HCT116 (cell line): Measurements from ENCODE around the gene GATAD2B. TPM values are rescaled to one million over a fixed set of nuclear protein-coding genes. Genes with fewer than 3 reads are reported as not detected.
A peak's percentile ranks its signal among the peaks of the same experiment; 100 is the strongest.

Experiments used
- ATAC-seq: fragments of 200-7000 bp; cut with Tn5 transposase; 2 replicates; pipeline ENCODE4 v1.9.1; 2020; ENCODE audit warnings: mild to moderate bottlenecking, moderate library complexity
- BruUV-seq: library from RNA; stranded (reverse); fragments of 400-500 nt; replicated peaks from 2 replicates; lab custom pipeline; 2021; lab: Mats Ljungman, UMichigan
- CTCF ChIA-PET: fragments of 300-600 bp; sonication (Branson Sonifier 250); formaldehyde crosslinking; loops from one replicate; lab custom pipeline; 2021; ENCODE audit warnings: antibody characterized with exemption; lab: Charles Lee
- POLR2A ChIA-PET: fragments of 300-600, 350-600 bp; sonication (Branson Sonifier 250); formaldehyde crosslinking; loops from one replicate; lab custom pipeline; 2021; ENCODE audit warnings: antibody characterized with exemption; lab: Charles Lee
- RAD21 ChIA-PET, 2 experiments: fragments of 300-600 bp; sonication (Branson Sonifier 250); formaldehyde crosslinking; loops; one replicate each; lab custom pipeline; 2023; ENCODE audit warnings: low total read pairs in 2 of 2; ENCODE audit not compliant: uncharacterized antibody in 2 of 2, unreplicated experiment in 2 of 2, low non-redundant PET in 1 of 2; lab: Charles Lee
- DNase-seq: peaks from one replicate; pipeline ENCODE4 v3.0.0-alpha.2; 2010; ENCODE audit warnings: low read depth, low spot score
- H2AFZ ChIP-seq: fragments of 200-600 bp; shearing (Covaris generic), sonication (generic); 2 replicates; pipeline ENCODE4 v1.6.1; 2017; ENCODE audit warnings: low read depth, mixed run types, mixed read lengths, antibody characterized with exemption, low read length; ENCODE audit not compliant: poor library complexity, severe bottlenecking
- H3K27ac ChIP-seq: 2 replicates; pipeline ENCODE4 v1.5.1; 2012; ENCODE audit warnings: low read depth, low read length
- H3K27me3 ChIP-seq: fragments of 200-600 bp; sonication (generic); 2 replicates; pipeline ENCODE4 v1.6.1; 2016; ENCODE audit warnings: mixed run types, low read length, mixed read lengths; ENCODE audit not compliant: insufficient read depth
- H3K36me3 ChIP-seq, 2 experiments: fragments of 200-500 bp in 1 of 2; fragments of 200-600 bp in 1 of 2; sonication (Bioruptor generic) in 1 of 2; sonication (generic) in 1 of 2; 2 replicates each; pipeline versions ENCODE4 v1.5.1 to v1.6.1; 2014 to 2016; ENCODE audit warnings: low read length in 2 of 2, inconsistent platforms in 1 of 2, mixed read lengths in 1 of 2, mixed run types in 1 of 2; ENCODE audit not compliant: insufficient read depth in 2 of 2, control insufficient read depth in 1 of 2
- H3K4me1 ChIP-seq, 2 experiments: fragments of 200-600 bp in 1 of 2; sonication (generic) in 1 of 2; 2 replicates each; pipeline versions ENCODE4 v1.5.1 to v1.6.1; 2012 to 2017; ENCODE audit warnings: low read length in 2 of 2, inconsistent platforms in 1 of 2, mild to moderate bottlenecking in 1 of 2, mixed read lengths in 1 of 2, mixed run types in 1 of 2, moderate library complexity in 1 of 2; ENCODE audit not compliant: insufficient read depth in 2 of 2, control insufficient read depth in 1 of 2
- H3K4me2 ChIP-seq: fragments of 200-600 bp; sonication (generic); 2 replicates; pipeline ENCODE4 v1.6.1; 2017; ENCODE audit warnings: mixed run types, low read length, mixed read lengths
- H3K4me3 ChIP-seq, 2 experiments: fragments of 200-600 bp in 1 of 2; sonication (generic) in 1 of 2; replicated peaks in 1 of 2; 2 replicates each; pipeline ENCODE4 v1.5.1; 2011 to 2016; ENCODE audit warnings: low read length in 2 of 2, control low read depth in 1 of 2, low read depth in 1 of 2, mild to moderate bottlenecking in 1 of 2, mixed read lengths in 1 of 2, mixed run types in 1 of 2
- H3K79me2 ChIP-seq: fragments of 200-600 bp; sonication (generic); 2 replicates; pipeline ENCODE4 v1.6.1; 2017; ENCODE audit warnings: mild to moderate bottlenecking, mixed run types, low read length, moderate library complexity, mixed read lengths; ENCODE audit not compliant: insufficient read depth
- H3K9ac ChIP-seq: fragments of 200-600 bp; sonication (generic); 2 replicates; pipeline ENCODE4 v1.6.1; 2016; ENCODE audit warnings: low read length, mixed read lengths
- H3K9me2 ChIP-seq: fragments of 200-600 bp; sonication (generic), shearing (Covaris generic); 2 replicates; pipeline ENCODE4 v1.6.1; 2017; ENCODE audit warnings: mixed run types, mild to moderate bottlenecking, moderate library complexity; ENCODE audit not compliant: insufficient read depth
- H3K9me3 ChIP-seq, 2 experiments: fragments of 200-500 bp in 1 of 2; fragments of 200-600 bp in 1 of 2; sonication (Bioruptor generic) in 1 of 2; sonication (generic) in 1 of 2; 2 replicates each; pipeline ENCODE4 v1.6.1; 2014 to 2017; ENCODE audit warnings: low read length in 2 of 2, mixed read lengths in 2 of 2, inconsistent platforms in 1 of 2, low read depth in 1 of 2, mild to moderate bottlenecking in 1 of 2, mixed run types in 1 of 2, moderate library complexity in 1 of 2; ENCODE audit not compliant: control insufficient read depth in 1 of 2, insufficient read depth in 1 of 2
- H4K20me1 ChIP-seq: fragments of 200-600 bp; sonication (generic), shearing (Covaris generic); 2 replicates; pipeline ENCODE4 v1.6.1; 2017; ENCODE audit warnings: mixed run types, mild to moderate bottlenecking, moderate library complexity; ENCODE audit not compliant: insufficient read depth
- EGR1 ChIP-seq: IDR thresholded peaks from 2 replicates; pipeline ENCODE4 v1.6.1; 2012; ENCODE audit warnings: low read depth
- ELF1 ChIP-seq: IDR thresholded peaks from 2 replicates; pipeline ENCODE4 v1.6.1; 2012; ENCODE audit warnings: low read depth, borderline replicate concordance
- JUND ChIP-seq: IDR thresholded peaks from 2 replicates; pipeline ENCODE4 v1.6.1; 2012
- MAX ChIP-seq: IDR thresholded peaks from 2 replicates; pipeline ENCODE4 v1.6.1; 2012
- POLR2A ChIP-seq: IDR thresholded peaks from 2 replicates; pipeline ENCODE4 v1.7.0; 2011; ENCODE audit warnings: borderline replicate concordance; ENCODE audit not compliant: insufficient read depth, insufficient read length; ENCODE audit errors: extremely low read depth
- POLR2AphosphoS5 ChIP-seq: IDR thresholded peaks from 2 replicates; pipeline ENCODE4 v1.6.1; 2011; ENCODE audit warnings: mild to moderate bottlenecking, low read depth, low read length, moderate library complexity
- RAD21 ChIP-seq: IDR thresholded peaks from 2 replicates; pipeline ENCODE4 v1.6.1; 2012; ENCODE audit warnings: low read depth, mild to moderate bottlenecking
- REST ChIP-seq: IDR thresholded peaks from 2 replicates; pipeline ENCODE4 v1.6.1; 2012; ENCODE audit warnings: low read depth
- SRF ChIP-seq: IDR thresholded peaks from 2 replicates; pipeline ENCODE4 v1.6.1; 2012; ENCODE audit warnings: low read depth
- TCF7L2 ChIP-seq: IDR thresholded peaks from 2 replicates; pipeline ENCODE4 v1.7.0; 2011; ENCODE audit warnings: borderline replicate concordance, inconsistent platforms; ENCODE audit not compliant: insufficient read depth, insufficient read length; ENCODE audit errors: extremely low read depth
- YY1 ChIP-seq: IDR thresholded peaks from 2 replicates; pipeline ENCODE4 v1.6.1; 2011; ENCODE audit warnings: low read length, low read depth, moderate library complexity, mild to moderate bottlenecking; ENCODE audit not compliant: insufficient replicate concordance; ENCODE audit errors: extremely low read depth
- ZFX ChIP-seq: fragments of 450-650 bp; IDR thresholded peaks from 2 replicates; pipeline ENCODE4 v1.6.1; 2017
- ZNF274 ChIP-seq: fragments of 200-500 bp; sonication (Bioruptor generic); IDR thresholded peaks from 2 replicates; pipeline ENCODE4 v1.6.1; 2014; ENCODE audit warnings: mild to moderate bottlenecking, low read depth, low read length, inconsistent platforms
- intact Hi-C: fragments of 100-400 bp; cut with micrococcal nuclease; formaldehyde crosslinking; loops from 2 replicates; pipeline ENCODE4 v1.10.0; 2022
- total RNA-seq: library from RNA; stranded (reverse); gene quantifications from one replicate; pipeline ENCODE4 v1.2.1, GENCODE V29; 2021; ENCODE audit not compliant: unreplicated experiment
- TF ChIP-seq, protein P1 (sequence below): IDR thresholded peaks from 2 replicates; pipeline ENCODE4 v1.6.1; 2011; ENCODE audit warnings: mild to moderate bottlenecking, low read length, moderate library complexity; ENCODE audit not compliant: insufficient replicate concordance; ENCODE audit errors: extremely low read depth

GATAD2B gene
- total RNA-seq, 1 experiment from 2014 or later: 50.2 TPM

DNA sequence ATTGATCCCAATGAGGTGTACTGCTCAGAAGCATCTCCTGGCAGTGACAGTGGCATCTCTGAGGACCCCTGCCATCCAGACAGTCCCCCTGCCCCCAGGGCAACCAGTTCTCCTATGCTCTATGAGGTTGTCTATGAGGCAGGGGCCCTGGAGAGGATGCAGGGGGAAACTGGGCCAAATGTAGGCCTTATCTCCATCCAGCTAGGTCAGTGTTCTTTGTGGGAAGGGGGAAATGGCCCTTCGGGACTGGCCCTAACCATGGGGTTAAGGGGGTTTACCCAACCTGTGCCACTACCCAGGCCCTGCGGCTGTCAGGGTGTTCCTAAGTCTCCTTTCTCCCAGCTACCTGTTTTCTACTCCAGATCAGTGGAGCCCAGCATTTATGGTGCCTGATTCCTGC lies 46.2 kb upstream of the GATAD2B start:
- Histone ChIP-seq H3K4me2 (peak overlapping the region; percentile 97; the same call in 1 of the 2 replicates), H3K79me2 (peaks cover 8% of the 10 kb centered on the region; the same call in 1 of the 2 replicates), H3K9me3 (no peaks in the 10 kb centered on the region), H3K4me3 (no peak overlapping the region), H3K36me3 (peaks cover under 1 to 5% of the 10 kb centered on the region in 2 experiments; a peak in 2 of 4 replicates), H3K27me3 (no peaks in the 10 kb centered on the region), H3K9ac (no peak overlapping the region), H3K27ac (no peak overlapping the region; the same call in 1 of the 2 replicates), H3K9me2 (no peaks in the 10 kb centered on the region), H4K20me1 (no peaks in the 10 kb centered on the region), H3K4me1 (peaks cover 18 to 39% of the 10 kb centered on the region in 2 experiments), H2AFZ (no peak overlapping the region)
- no TSS peak for BruUV-seq
- ChIA-PET POLR2A (interaction anchor here (2.1 kb wide), 1 partner anchor 18 kb away, joined by 10 read pairs; the partner anchor contains the start of gene RAB13), CTCF (interaction anchor here (1.1 kb wide), 1 partner anchor 9 kb away, joined by 3 read pairs; the partner anchor contains the start of gene JTB), RAD21 (no interaction called here)
- intact Hi-C loops: loop anchor here (5.0 kb wide), 1 partner anchor 172 kb away; no protein-coding TSS in a partner anchor
- DNase-seq (no peak), ATAC-seq (no peak)
- TF ChIP-seq SRF (no peak), ZNF274 (no peak)

DNA sequence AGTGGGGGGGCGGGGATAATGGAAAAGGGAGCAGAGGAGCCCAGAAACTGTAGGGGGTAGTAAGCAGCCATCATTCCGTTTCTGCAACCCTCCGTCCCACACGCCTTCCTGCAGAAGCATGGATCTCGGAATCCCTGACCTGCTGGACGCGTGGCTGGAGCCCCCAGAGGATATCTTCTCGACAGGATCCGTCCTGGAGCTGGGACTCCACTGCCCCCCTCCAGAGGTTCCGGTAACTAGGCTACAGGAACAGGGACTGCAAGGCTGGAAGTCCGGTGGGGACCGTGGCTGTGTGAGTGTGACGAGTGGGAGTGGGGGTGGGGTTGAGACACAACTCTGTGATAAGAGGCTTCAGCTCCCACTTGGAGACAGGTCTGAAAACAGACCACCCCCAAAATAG lies 45.6 kb upstream of the GATAD2B start:
- Histone ChIP-seq H3K4me2 (peak overlapping the region; percentile 97), H3K4me3 (peak overlapping the region; percentile 68 to 79), H3K79me2 (peaks cover 8% of the 10 kb centered on the region; the same call in 1 of the 2 replicates), H3K36me3 (no peaks in the 10 kb centered on the region), H3K27me3 (no peaks in the 10 kb centered on the region), H3K9ac (peak overlapping the region; percentile 94), H4K20me1 (no peaks in the 10 kb centered on the region), H3K9me2 (no peaks in the 10 kb centered on the region), H3K9me3 (no peaks in the 10 kb centered on the region), H2AFZ (no peak overlapping the region), H3K4me1 (peaks cover 18 to 43% of the 10 kb centered on the region in 2 experiments), H3K27ac (peak overlapping the region; percentile 90; the same call in 1 of the 2 replicates)
- ATAC-seq: no peak
- intact Hi-C loops: loop anchor here (5.0 kb wide), 1 partner anchor 171 kb away; no protein-coding TSS in a partner anchor
- ChIA-PET POLR2A (interaction anchor here (1.3 to 3.3 kb wide), 5 partner anchors 9 to 334 kb away, joined by 4 to 38 read pairs (median 10); partner anchors contain the start of genes CHTOP, JTB, RAB13 and RPS27), RAD21 (no interaction called here), CTCF (interaction anchor here (1.1 to 2.3 kb wide), 2 partner anchors 9 kb away, joined by 3 to 13 read pairs; partner anchors contain the start of gene JTB)
- no TSS peak for BruUV-seq
- no peak for DNase-seq
- TF ChIP-seq YY1 (no peak), RAD21 (no peak), JUND (no peak), SRF (no peak), REST (no peak), EGR1 (no peak), ZFX (no peak), POLR2AphosphoS5 (no peak), TCF7L2 (no peak), POLR2A (no peak), MAX (no peak), ELF1 (no peak)
- TF ChIP-seq, protein P1, sequence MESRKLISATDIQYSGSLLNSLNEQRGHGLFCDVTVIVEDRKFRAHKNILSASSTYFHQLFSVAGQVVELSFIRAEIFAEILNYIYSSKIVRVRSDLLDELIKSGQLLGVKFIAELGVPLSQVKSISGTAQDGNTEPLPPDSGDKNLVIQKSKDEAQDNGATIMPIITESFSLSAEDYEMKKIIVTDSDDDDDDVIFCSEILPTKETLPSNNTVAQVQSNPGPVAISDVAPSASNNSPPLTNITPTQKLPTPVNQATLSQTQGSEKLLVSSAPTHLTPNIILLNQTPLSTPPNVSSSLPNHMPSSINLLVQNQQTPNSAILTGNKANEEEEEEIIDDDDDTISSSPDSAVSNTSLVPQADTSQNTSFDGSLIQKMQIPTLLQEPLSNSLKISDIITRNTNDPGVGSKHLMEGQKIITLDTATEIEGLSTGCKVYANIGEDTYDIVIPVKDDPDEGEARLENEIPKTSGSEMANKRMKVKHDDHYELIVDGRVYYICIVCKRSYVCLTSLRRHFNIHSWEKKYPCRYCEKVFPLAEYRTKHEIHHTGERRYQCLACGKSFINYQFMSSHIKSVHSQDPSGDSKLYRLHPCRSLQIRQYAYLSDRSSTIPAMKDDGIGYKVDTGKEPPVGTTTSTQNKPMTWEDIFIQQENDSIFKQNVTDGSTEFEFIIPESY: no peak
